ENCODE results near the gene IGF2BP2.

The IGF2BP2 gene

DNA sequence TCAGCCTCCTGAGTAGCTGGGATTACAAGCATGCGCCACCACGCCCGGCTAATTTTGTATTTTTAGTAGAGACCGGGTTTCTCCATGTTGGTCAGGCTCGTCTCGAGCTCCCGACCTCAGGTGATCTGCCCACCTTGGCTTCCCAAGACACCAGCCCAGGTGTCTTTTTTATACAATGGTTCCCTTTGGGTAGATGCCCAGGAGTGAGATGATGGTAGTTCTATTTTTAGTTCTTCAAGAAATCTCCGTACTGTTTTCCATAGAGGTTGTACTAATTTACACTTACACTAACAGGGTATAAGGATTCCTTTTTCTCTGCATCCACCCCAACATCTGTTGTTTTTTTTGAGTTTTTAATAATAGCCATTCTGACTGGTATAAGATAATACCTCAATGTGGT, 94.3 kb downstream of the IGF2BP2 start:
- DNase-seq: no peak

DNA sequence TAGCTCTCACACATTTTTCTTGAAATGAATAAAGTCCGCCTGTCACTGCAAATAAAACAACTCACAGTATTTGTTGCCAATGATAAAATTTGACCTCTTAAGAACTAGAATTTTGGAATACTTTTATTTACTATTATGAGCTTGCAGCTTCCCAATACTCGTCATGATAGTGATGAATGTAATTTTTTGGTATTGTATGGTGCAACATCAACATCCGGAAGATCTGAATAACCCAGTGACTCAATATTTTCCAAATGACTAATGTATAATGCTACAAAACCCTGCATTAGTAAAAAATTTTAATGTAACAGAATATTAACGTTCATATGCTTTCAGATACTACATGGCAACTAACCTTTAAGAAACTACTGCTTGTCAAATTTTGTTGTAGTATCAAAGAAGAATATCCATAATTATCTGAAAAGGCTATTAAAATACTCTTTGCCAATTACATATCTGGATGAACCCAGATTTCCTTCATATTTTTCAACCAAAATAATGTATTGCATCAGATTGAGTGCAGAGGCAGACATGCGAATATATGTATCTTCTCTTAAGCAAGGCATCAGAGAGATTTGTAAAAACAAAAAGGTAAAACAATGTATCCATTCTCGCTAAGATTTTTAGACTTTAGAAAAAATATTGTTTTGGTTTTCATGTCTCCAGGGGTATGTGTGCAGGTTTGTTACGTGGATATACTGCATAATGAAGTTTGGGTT, 95.3 kb downstream of the IGF2BP2 start:
- DNase-seq: no peak

DNA sequence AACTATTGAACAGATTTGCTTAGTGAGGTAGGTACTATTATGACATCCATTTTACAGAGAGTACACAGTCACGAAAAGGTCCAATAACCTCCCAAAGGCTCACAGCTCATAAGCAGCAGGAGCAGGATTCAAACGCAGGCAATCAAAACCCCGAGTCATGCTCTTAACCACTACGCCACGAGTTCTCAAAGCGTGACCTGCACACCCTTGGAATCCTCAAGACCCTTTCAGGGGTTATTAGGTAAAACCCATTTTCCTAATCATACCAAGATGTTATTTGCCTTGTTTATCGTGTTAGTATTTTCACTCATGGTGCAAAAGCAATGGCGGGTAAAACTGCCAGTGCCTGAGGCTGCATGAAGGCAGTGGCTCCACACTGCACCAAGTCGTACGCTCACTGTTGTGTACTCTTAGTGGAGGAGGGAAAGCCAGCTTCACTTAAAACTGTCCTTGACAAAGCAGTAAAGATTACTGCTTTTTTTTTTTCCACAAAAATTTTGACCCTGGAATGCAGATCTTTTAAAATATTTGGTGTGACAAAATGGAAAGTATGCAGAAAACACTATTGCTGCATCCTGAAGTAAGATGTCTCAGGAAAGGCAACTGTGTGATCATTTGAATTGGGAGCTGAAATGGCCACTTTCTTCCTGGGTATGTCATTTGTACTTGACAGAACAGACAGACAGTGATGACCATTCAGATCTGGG, 96.1 kb downstream of the IGF2BP2 start:
- DNase-seq: no peak

GRCh38 chr3:185727873-185728272, 97.0 kb downstream of the IGF2BP2 start:
- no peak for DNase-seq

- DNase-seq: no peak
Measured at GRCh38 chr3:185726254-185726967, 98.4 kb downstream of the IGF2BP2 start.

DNA sequence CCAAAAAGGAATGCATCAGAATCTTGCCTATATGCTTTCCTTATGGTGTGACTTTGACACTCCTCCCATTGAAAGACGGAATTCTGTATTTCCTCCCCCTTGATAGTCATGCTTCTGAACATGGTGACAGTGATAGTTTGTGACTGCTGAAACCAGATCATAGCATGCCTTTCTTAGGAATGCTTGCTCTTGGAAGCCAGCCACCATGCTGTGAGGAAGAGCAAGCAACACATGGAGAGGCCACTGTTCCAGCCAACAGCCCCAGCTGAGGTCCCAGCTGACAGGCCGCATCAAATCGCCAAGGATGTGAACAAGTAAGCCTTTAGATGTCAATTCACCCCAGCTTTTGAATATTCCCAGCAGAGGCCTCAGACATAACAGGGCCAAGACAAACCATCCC, 100.1 kb downstream of the IGF2BP2 start:
- DNase-seq: no peak

- DNase-seq: no peak
Measured at GRCh38 chr3:185724251-185724650, 100.6 kb downstream of the IGF2BP2 start.

GRCh38 chr3:185722881-185723280, 102.0 kb downstream of the IGF2BP2 start:
- DNase-seq: no peak

- DNase-seq: no peak
Measured at GRCh38 chr3:185721970-185722369, 102.9 kb downstream of the IGF2BP2 start.

GRCh38 chr3:185720326-185720725, 104.5 kb downstream of the IGF2BP2 start:
- DNase-seq: no peak

DNA sequence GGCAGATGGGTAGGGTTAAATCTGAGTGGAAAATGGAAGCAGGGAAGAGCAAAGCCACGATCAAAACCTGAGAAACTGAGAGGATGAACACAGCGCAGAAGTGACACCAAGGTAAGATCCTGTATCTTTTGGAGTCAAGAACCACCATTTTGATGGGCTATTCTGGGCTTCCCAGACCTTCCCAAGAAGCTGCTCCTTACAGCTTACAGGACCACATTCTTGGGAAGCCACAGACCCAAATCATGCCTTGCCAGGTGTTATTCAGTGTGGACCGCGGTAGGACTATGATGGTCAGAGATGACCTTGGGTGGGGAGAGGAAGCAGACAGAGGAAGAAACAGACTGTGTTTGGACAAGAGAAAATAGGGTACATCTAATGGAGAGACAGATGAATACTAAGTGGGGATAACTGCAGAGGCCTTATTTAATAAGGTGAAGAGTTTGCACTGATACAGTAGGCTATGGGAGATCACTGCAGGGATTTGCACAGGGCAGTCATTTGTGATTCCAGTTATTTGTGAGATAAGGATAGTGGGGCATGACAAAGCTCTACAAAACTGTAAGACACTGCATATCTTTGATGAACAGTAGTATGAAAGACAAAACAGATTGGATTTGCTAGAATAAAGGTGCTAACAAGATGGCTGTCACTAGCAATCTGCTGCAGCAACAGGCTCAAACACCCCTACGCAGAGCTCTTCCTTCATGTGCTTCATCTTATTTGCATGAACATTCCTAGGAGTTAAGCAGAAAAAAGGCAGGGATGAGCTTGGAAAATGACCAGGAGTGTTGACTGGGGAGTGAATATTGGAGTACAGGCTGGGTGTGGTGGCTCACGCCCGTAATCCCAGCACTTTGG, 105.9 kb downstream of the IGF2BP2 start:
- DNase-seq: no peak

DNA sequence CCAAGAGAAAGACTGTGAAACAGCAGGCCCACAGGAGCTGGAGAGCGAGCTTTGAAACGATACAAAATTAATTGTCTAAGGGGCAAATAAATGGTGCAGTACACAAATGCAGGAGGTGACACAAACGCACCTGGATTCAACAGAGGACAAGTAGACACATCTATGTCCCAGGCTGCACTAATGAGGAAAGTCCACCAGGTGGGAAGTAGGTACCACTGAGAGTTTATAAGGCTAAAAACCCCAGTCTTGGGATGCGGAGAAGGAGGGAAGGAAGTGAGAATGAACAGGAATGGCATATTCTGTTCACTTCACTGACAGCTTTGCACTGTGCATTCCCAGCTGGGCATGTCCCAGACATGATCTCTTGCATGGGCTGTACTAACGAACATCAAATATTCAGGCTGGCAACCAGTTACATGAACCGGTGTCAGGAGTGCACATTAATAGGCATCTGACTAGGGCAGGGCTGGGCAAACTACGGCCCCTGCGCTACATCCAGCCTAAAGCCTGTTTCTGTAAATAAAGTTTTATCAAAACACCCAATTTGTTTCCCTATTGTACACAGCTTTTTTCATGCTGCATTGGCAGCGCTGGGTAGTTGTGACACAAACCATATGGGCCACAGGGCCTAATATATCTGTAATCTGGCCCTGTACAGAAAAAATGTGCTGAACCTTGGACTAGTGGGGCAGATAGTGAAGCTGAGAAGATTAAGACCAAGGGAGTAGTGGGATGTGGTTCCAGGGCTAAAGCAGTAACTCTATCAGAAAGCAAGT, 107.0 kb downstream of the IGF2BP2 start:
- no peak for DNase-seq

GRCh38 chr3:185717121-185717520, 107.7 kb downstream of the IGF2BP2 start:
- no peak for DNase-seq

DNA sequence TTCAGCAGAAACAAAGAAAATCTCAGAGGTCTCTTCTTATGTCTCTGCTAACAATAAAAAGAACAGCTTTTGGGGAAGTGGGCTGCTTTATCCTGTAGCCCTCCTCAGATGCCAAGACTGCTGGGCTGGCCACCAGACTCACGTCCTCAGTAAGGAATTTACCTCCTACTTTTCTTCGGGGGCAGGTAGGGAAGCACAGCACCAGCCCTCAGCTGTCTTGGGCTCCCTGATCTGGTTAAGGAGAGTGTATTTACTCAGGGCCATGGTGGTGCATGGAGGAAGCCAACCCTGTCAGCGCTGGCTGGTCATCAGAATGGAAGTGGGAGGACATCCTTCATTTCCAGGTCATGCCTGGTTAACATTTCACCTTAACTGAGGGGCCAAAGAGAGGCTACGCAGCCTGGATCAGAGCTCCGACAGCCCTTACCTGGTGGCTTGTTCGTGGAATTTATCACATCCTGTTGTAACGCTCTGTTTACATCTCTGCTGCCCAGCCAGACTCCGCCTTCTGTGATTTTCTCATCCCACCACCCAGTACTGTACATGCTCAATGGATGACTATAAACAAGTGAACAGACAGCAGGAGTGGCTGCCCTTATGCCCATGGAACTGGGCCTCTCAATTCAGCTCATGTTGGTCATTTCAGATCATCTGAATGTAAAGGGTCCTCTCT, 108.3 kb downstream of the IGF2BP2 start:
- DNase-seq: no peak

- no peak for DNase-seq
Measured at GRCh38 chr3:185715091-185715490, 109.8 kb downstream of the IGF2BP2 start.

GRCh38 chr3:185714085-185714484, 110.8 kb downstream of the IGF2BP2 start:
- DNase-seq: no peak

- no peak for DNase-seq
Measured at GRCh38 chr3:185713015-185713414, 111.8 kb downstream of the IGF2BP2 start.

- no peak for DNase-seq
Measured at GRCh38 chr3:185712337-185712736, 112.5 kb downstream of the IGF2BP2 start.

DNA sequence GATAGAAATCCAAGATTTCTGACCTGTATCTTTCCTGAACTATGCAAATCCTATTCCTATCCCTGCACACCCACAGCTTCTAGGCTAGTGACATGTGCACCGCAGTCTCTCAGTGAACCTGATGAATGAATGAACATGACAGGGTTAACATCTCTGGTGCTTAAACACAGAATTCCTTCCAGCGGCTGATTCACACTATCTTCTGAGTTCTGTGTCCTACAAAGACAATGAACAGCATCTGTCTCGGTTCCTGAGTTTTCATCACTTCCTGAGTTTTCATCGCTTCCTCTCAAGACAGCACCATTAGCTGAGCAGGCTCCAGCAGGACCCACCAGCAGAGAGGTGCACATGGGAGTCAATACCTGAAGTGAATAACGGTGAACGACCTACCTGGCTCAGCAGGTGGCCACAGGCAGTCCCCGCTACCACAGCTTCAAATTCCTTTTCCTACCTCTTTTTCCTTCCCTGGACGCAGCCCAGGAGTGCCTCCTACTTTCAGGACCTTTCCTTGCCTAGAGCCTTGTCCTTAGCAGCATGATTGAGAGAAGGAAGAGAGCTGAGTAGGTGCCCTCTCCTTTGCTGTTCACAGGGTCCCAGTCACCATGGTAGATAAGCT, 113.5 kb downstream of the IGF2BP2 start:
- DNase-seq: no peak

- DNase-seq: no peak
Measured at GRCh38 chr3:185709251-185709955, 115.4 kb downstream of the IGF2BP2 start.

Data from stimulated activated CD4-positive, alpha-beta T cell treated with anti-CD3 and anti-CD28 coated beads, Interleukin-15, amount 100 ng/mL, for 24 hours (primary cell).